A549 (cell line): Measurements from ENCODE around the gene IFIT2.

ENCODE experiments used
- BHLHE40 ChIP-seq: IDR thresholded peaks from 2 replicates; pipeline ENCODE4 v1.6.1; 2012; ENCODE audit warnings: low read depth, low read length, inconsistent platforms
- CBX2 ChIP-seq: fragments of 200-600 bp; sonication (generic); IDR thresholded peaks from 2 replicates; pipeline ENCODE4 v1.6.1; 2016; ENCODE audit warnings: low read depth, mild to moderate bottlenecking, borderline replicate concordance
- NFE2L2 ChIP-seq: fragments of 150-350 bp; conservative IDR thresholded peaks from 2 replicates; pipeline ENCODE4 v1.6.1; 2014; ENCODE audit warnings: low read length
- POLR2A ChIP-seq: IDR thresholded peaks from 2 replicates; pipeline ENCODE4 v1.6.1; 2012; ENCODE audit warnings: mild to moderate bottlenecking, low read length
- SREBF2 ChIP-seq: fragments of 450-650 bp; IDR thresholded peaks from 2 replicates; pipeline ENCODE4 v1.6.1; 2014; ENCODE audit warnings: mild to moderate bottlenecking, moderate library complexity
- TF ChIP-seq, protein P1 (sequence below): fragments of >200 bp; sonication (Bioruptor Twin); formaldehyde crosslinking; IDR thresholded peaks from 3 replicates; pipeline ENCODE4 v1.5.1; 2016
- TF ChIP-seq, protein P2 (sequence below): fragments of 250-450 bp; sonication (Bioruptor Pico); IDR thresholded peaks from 2 replicates; pipeline ENCODE4 v1.5.0; 2020; ENCODE audit warnings: low read depth, mild to moderate bottlenecking, moderate library complexity

DNA sequence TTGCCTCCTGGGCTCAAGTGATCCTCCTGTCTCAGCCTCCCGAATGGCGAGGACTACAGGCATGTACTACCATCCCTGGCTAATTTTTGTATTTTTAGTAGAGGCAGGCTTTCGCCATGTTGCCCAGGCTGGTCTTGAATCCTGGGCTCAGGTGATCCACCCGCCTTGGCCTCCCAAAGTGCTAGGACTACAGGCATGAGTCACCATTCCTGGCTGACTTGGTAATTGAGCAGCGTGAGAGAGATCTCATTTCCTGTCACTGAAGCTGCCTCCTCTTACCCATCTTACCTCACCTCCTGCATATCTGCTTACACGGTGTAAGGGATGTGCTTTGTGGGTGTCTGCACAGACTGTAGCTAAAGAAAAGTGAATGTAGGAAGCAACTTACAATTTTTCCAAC is 35.6 kb downstream of the IFIT2 start:
- no peak for TF ChIP-seq BHLHE40
- TF ChIP-seq, protein P1, sequence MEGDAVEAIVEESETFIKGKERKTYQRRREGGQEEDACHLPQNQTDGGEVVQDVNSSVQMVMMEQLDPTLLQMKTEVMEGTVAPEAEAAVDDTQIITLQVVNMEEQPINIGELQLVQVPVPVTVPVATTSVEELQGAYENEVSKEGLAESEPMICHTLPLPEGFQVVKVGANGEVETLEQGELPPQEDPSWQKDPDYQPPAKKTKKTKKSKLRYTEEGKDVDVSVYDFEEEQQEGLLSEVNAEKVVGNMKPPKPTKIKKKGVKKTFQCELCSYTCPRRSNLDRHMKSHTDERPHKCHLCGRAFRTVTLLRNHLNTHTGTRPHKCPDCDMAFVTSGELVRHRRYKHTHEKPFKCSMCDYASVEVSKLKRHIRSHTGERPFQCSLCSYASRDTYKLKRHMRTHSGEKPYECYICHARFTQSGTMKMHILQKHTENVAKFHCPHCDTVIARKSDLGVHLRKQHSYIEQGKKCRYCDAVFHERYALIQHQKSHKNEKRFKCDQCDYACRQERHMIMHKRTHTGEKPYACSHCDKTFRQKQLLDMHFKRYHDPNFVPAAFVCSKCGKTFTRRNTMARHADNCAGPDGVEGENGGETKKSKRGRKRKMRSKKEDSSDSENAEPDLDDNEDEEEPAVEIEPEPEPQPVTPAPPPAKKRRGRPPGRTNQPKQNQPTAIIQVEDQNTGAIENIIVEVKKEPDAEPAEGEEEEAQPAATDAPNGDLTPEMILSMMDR = no peak
- TF ChIP-seq, protein P2, sequence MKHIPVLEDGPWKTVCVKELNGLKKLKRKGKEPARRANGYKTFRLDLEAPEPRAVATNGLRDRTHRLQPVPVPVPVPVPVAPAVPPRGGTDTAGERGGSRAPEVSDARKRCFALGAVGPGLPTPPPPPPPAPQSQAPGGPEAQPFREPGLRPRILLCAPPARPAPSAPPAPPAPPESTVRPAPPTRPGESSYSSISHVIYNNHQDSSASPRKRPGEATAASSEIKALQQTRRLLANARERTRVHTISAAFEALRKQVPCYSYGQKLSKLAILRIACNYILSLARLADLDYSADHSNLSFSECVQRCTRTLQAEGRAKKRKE (CRISPR knock-in tag) = no peak
- TF ChIP-seq POLR2A = no peak
- no peak for TF ChIP-seq NFE2L2
- no peak for TF ChIP-seq CBX2
- TF ChIP-seq SREBF2 = no peak
